Glutamatergic neuron (in vitro differentiated cells): ENCODE results near the gene R3HDM1. TPM values are rescaled to one million over a fixed set of nuclear protein-coding genes. Genes with fewer than 3 reads are reported as not detected.
"Not testable (repeated sequence)": the region's sequence is repeated elsewhere in the genome, so short reads cannot be mapped to it uniquely, and the experiment has no call there.

Experiments used
- DNase-seq: peaks from one replicate; pipeline ENCODE4 v3.0.0; 2022
- H3K27ac Mint-ChIP-seq: one replicate; pipeline ENCODE4 v1.8.0; 2020; ENCODE audit warnings: mild to moderate bottlenecking, mixed read lengths, inconsistent platforms; ENCODE audit not compliant: unreplicated experiment
- H3K27me3 Mint-ChIP-seq: one replicate; pipeline ENCODE4 v1.8.0; 2020; ENCODE audit warnings: mild to moderate bottlenecking, moderate library complexity, mixed read lengths, inconsistent platforms; ENCODE audit not compliant: unreplicated experiment
- H3K36me3 Mint-ChIP-seq: one replicate; pipeline ENCODE4 v1.8.0; 2020; ENCODE audit warnings: mild to moderate bottlenecking, mixed read lengths, inconsistent platforms; ENCODE audit not compliant: unreplicated experiment
- H3K4me1 Mint-ChIP-seq: one replicate; pipeline ENCODE4 v1.8.0; 2020; ENCODE audit warnings: mild to moderate bottlenecking, low read depth, mixed read lengths, inconsistent platforms; ENCODE audit not compliant: unreplicated experiment
- H3K4me3 Mint-ChIP-seq: one replicate; pipeline ENCODE4 v1.8.0; 2020; ENCODE audit warnings: mild to moderate bottlenecking, mixed read lengths, inconsistent platforms; ENCODE audit not compliant: unreplicated experiment
- H3K9me3 Mint-ChIP-seq: one replicate; pipeline ENCODE4 v1.8.0; 2020; ENCODE audit warnings: mild to moderate bottlenecking, moderate library complexity, mixed read lengths, inconsistent platforms; ENCODE audit not compliant: unreplicated experiment
- total RNA-seq: library from RNA; stranded (reverse); fragmentation: NEBNext Ultra II Directional; extraction: Animal tissue kit (Norgen Biotek cat#: 25700); gene quantifications from one replicate; pipeline ENCODE4 v1.2.1, GENCODE V29; 2021; ENCODE audit not compliant: unreplicated experiment
- TF ChIP-seq, protein P1 (sequence below): fragments of 200-600 bp; sonication (generic); IDR thresholded peaks from one replicate; pipeline ENCODE4 v1.5.0; 2021; ENCODE audit not compliant: partially characterized antibody, unreplicated experiment

The R3HDM1 gene
- total RNA-seq, 1 donor from 2014 or later, result 57.7 TPM

DNA sequence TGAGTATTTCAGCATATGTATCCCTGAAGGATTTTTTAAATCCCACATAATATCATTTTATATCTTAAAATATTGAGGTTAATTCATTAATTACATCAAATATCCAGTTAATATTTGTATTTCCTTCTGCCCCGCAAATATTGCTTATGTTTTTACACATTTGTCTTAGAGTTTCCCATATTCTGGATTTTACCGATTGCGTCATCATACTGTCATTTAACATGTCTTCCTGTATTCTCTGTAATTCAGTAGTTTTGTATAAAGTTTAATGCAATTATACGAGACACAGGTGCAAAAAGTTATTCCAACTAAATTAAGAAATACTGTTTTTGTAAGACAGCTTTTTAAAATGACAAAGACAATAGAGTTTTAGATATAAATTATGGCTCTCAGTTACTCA, 176.9 kb downstream of the R3HDM1 start:
- H3K4me1 Mint-ChIP-seq, result peaks cover 9% of the 10 kb centered on the region
- TF ChIP-seq, protein P1, sequence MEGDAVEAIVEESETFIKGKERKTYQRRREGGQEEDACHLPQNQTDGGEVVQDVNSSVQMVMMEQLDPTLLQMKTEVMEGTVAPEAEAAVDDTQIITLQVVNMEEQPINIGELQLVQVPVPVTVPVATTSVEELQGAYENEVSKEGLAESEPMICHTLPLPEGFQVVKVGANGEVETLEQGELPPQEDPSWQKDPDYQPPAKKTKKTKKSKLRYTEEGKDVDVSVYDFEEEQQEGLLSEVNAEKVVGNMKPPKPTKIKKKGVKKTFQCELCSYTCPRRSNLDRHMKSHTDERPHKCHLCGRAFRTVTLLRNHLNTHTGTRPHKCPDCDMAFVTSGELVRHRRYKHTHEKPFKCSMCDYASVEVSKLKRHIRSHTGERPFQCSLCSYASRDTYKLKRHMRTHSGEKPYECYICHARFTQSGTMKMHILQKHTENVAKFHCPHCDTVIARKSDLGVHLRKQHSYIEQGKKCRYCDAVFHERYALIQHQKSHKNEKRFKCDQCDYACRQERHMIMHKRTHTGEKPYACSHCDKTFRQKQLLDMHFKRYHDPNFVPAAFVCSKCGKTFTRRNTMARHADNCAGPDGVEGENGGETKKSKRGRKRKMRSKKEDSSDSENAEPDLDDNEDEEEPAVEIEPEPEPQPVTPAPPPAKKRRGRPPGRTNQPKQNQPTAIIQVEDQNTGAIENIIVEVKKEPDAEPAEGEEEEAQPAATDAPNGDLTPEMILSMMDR, result no peak
- H3K4me3 Mint-ChIP-seq, result no peak overlapping the region
- no peaks in the 10 kb centered on the region for H3K36me3 Mint-ChIP-seq
- DNase-seq, result no peak
- H3K27ac Mint-ChIP-seq, result no peak overlapping the region
- H3K27me3 Mint-ChIP-seq, result peaks cover 3% of the 10 kb centered on the region
- peaks cover 2% of the 10 kb centered on the region for H3K9me3 Mint-ChIP-seq

DNA sequence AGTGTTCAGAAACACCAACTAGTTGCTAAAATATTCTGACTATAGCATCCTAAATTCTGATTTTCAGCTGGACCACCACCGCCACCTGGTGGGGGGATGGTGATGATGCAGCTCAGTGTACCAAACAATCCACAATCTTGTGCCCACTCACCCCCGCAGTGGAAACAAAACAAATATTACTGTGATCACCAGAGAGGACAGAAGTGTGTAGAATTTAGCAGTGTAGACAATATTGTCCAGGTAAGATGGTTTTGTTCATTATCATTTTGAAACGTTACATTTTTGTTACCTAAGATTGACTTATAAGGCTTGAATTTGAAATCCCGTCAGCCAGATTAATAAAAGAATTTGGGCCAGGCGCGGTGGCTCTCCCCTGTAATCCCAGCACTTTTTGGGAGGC, 178.7 kb downstream of the R3HDM1 start:
- Mint-ChIP-seq H3K4me1 (peaks cover 9% of the 10 kb centered on the region), H3K9me3 (peaks cover 2% of the 10 kb centered on the region), H3K27ac (peak overlapping the region; percentile 7), H3K4me3 (no peak overlapping the region), H3K36me3 (no peaks in the 10 kb centered on the region), H3K27me3 (peaks cover 3% of the 10 kb centered on the region)
- peak; percentile 79 for DNase-seq
- TF ChIP-seq, protein P1, result peak; percentile 98

DNA sequence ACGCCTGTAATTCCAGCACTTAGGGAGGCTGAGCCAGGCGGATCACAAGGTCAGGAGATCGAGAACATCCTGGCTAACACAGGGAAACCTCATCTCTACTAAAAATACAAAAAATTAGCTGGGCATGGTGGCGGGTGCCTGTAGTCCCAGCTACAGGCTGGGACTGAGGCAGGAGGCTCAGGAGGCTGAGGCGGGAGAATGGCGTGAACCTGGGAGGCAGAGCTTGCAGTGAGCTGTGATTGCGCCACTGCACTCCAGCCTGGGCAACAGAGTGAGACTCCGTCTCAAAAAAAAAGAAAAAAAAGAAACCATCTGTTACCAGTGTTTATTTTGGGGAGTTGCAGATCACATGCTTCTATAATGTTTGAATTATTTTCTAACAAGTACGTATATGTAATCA, 183.8 kb downstream of the R3HDM1 start:
- H3K36me3 Mint-ChIP-seq, H3K27ac Mint-ChIP-seq, H3K27me3 Mint-ChIP-seq: not testable (repeated sequence)

DNA sequence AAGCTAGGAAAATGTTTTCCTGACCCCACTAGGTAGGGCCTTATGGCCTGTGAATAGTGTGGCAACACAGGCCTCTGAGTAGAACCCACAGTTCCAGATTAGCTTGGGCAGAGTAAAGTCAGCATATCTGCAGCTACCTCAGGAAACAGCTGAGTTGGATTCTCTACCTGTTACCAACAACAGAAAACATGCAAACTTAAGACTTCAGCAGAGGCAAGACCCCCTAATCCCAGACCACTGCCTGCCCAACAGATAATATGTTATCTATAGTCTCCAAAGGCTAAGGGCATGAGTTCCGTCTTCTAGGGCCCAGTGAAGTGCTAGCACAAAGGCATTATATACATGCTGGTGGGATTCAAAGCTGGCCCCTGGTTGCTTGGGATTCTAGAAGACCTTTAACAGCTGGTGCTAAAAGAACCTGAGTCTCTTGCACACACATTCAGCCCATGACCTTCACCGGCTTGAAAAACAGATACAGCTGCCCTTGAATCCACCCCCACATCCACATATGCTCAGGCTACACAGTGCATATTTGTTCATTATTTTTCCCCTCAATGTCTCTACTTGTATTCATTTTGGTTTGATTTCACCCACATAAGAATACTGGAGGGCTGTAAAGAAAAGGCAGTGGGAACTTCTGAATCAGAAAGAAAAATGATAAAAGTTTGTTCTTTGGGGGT, 196.9 kb downstream of the R3HDM1 start:
- Mint-ChIP-seq H3K4me3 (no peak overlapping the region), H3K9me3 (no peaks in the 10 kb centered on the region), H3K27ac (no peak overlapping the region), H3K27me3 (no peaks in the 10 kb centered on the region), H3K4me1 (no peaks in the 10 kb centered on the region), H3K36me3 (no peaks in the 10 kb centered on the region)
- DNase-seq, result no peak
- TF ChIP-seq, protein P1, result no peak

More for the DNA sequence above, 183.8 kb downstream of the R3HDM1 start:
- H3K9me3 Mint-ChIP-seq, DNase-seq, H3K4me3 Mint-ChIP-seq, H3K4me1 Mint-ChIP-seq: not testable (repeated sequence)

DNA sequence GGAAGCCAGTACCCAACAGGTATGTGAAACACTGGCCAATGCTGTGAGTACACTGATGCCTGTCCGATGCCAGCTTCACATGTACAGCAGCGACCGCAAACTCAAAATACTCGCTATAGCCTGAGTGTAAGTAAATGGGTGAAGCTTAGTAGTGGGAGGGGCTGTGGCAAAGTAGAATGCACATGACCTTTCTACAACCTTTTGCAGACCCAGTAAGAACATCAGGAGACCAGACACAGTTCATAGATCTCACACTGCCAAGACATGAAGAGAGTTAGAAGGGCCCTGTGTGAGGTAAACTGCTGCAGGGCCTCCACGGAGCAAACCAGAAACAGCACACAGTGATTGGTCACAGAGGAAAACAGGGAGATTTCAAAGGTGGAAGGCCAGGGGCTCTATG, 201.3 kb downstream of the R3HDM1 start:
- no peak overlapping the region for H3K27ac Mint-ChIP-seq

More for the DNA sequence above, 201.3 kb downstream of the R3HDM1 start:
- no peaks in the 10 kb centered on the region for H3K36me3 Mint-ChIP-seq
- no peaks in the 10 kb centered on the region for H3K27me3 Mint-ChIP-seq
- TF ChIP-seq, protein P1, result no peak
- peaks cover 2% of the 10 kb centered on the region for H3K9me3 Mint-ChIP-seq
- H3K4me1 Mint-ChIP-seq, result no peaks in the 10 kb centered on the region
- DNase-seq, result no peak
- H3K4me3 Mint-ChIP-seq, result no peak overlapping the region
